Type B pancreatic cell (in vitro differentiated cells): ENCODE data around the gene TBC1D19. TPM values are rescaled to one million over a fixed set of nuclear protein-coding genes. Genes with fewer than 3 reads are reported as not detected.

Experiments
- DNase-seq: peaks from one replicate; pipeline ENCODE4 v3.0.0; 2021; ENCODE audit warnings: mixed read lengths; ENCODE audit not compliant: unreplicated experiment; ENCODE audit errors: extremely low spot score
- H3K27ac Mint-ChIP-seq: 2 replicates; pipeline ENCODE4 v1.8.0; 2021; ENCODE audit warnings: mild to moderate bottlenecking, mixed read lengths
- H3K27me3 Mint-ChIP-seq: 2 replicates; pipeline ENCODE4 v1.8.0; 2021; ENCODE audit warnings: mixed read lengths
- H3K36me3 Mint-ChIP-seq: 2 replicates; pipeline ENCODE4 v1.8.0; 2021; ENCODE audit warnings: mixed read lengths
- H3K4me1 Mint-ChIP-seq: one replicate; pipeline ENCODE4 v1.8.0; 2021; ENCODE audit warnings: mixed read lengths; ENCODE audit not compliant: unreplicated experiment
- H3K4me3 Mint-ChIP-seq: 2 replicates; pipeline ENCODE4 v1.8.0; 2021; ENCODE audit warnings: mild to moderate bottlenecking, mixed read lengths
- H3K9me3 Mint-ChIP-seq: 2 replicates; pipeline ENCODE4 v1.8.0; 2021; ENCODE audit warnings: mixed read lengths
- CTCF ChIP-seq: fragments of 200-600 bp; sonication (generic); conservative IDR thresholded peaks from 2 replicates; pipeline ENCODE4 v1.5.0; 2021; ENCODE audit warnings: antibody characterized with exemption, mild to moderate bottlenecking
- total RNA-seq: library from RNA; stranded (reverse); gene quantifications from 2 replicates; pipeline ENCODE4 v1.2.1, GENCODE V29; 2021; ENCODE audit warnings: low replicate concordance

TBC1D19 gene
- total RNA-seq, 1 donor from 2014 or later = 11.8 TPM

- no peak for TF ChIP-seq CTCF
- Mint-ChIP-seq H3K27ac (no peak overlapping the region), H3K9me3 (no peaks in the 10 kb centered on the region), H3K4me3 (no peak overlapping the region), H3K36me3 (no peaks in the 10 kb centered on the region), H3K27me3 (peaks cover 3% of the 10 kb centered on the region), H3K4me1 (no peaks in the 10 kb centered on the region)
- no peak for DNase-seq
Observed at GRCh38 chr4:26558166-26558895, 25.6 kb upstream of the TBC1D19 start.

GRCh38 chr4:26566133-26566532 is 17.8 kb upstream of the TBC1D19 start:
- Mint-ChIP-seq H3K27me3 (peaks cover 3% of the 10 kb centered on the region), H3K4me1 (peaks cover 4% of the 10 kb centered on the region), H3K27ac (no peak overlapping the region), H3K4me3 (no peak overlapping the region), H3K36me3 (no peaks in the 10 kb centered on the region), H3K9me3 (no peaks in the 10 kb centered on the region)
- no peak for TF ChIP-seq CTCF
- no peak for DNase-seq

GRCh38 chr4:26568446-26568994 is 15.4 kb upstream of the TBC1D19 start:
- no peaks in the 10 kb centered on the region for H3K36me3 Mint-ChIP-seq
- no peak overlapping the region for H3K27ac Mint-ChIP-seq
- no peaks in the 10 kb centered on the region for H3K9me3 Mint-ChIP-seq
- no peak for TF ChIP-seq CTCF
- no peaks in the 10 kb centered on the region for H3K27me3 Mint-ChIP-seq
- DNase-seq = no peak
- peaks cover 8% of the 10 kb centered on the region for H3K4me1 Mint-ChIP-seq
- no peak overlapping the region for H3K4me3 Mint-ChIP-seq

GRCh38 chr4:26570596-26570995 is 13.3 kb upstream of the TBC1D19 start:
- Mint-ChIP-seq H3K4me1 (peaks cover 12% of the 10 kb centered on the region), H3K9me3 (no peaks in the 10 kb centered on the region), H3K27me3 (no peaks in the 10 kb centered on the region), H3K4me3 (no peak overlapping the region), H3K27ac (no peak overlapping the region), H3K36me3 (no peaks in the 10 kb centered on the region)
- no peak for DNase-seq
- TF ChIP-seq CTCF = no peak

- H3K27ac Mint-ChIP-seq = no peak overlapping the region
- no peak for DNase-seq
- H3K4me1 Mint-ChIP-seq = peaks cover 8% of the 10 kb centered on the region
- H3K36me3 Mint-ChIP-seq = no peaks in the 10 kb centered on the region
- H3K27me3 Mint-ChIP-seq = peaks cover 5% of the 10 kb centered on the region
- no peak overlapping the region for H3K4me3 Mint-ChIP-seq
- TF ChIP-seq CTCF = no peak
- no peaks in the 10 kb centered on the region for H3K9me3 Mint-ChIP-seq
Observed at GRCh38 chr4:26573389-26573794, 10.5 kb upstream of the TBC1D19 start.
